ENCODE measurements around the gene LZTS3. TPM values are rescaled to one million over a fixed set of nuclear protein-coding genes. Genes with fewer than 3 reads are reported as not detected.
"Not testable (repeated sequence)": the region's sequence is repeated elsewhere in the genome, so short reads cannot be mapped to it uniquely, and the experiment has no call there.

The LZTS3 gene
- total and polyA plus RNA-seq, 4 donors = 8.8 to 18.6 (median 13.1) TPM

DNA sequence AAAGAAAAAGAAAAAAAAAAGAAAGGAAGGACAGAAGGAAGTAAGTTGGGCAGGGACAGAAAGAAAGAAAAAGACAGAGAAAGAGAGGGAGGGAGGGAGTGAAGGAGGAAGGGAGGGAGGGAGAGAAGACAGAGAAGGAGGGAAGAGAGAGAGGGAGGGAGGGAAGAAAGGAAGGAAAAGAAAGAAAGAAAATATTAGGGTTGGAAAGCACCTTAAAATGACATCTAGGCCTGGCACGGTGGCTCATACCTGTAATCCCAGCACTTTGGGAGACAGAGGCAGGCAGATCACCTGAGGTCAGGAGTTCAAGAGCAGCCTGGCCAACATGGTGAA lies 46.9 kb downstream of the LZTS3 start:
- TF ChIP-seq CTCF (IDR thresholded peaks at IDR 0.05; ENCODE audit: control extremely low read depth, extremely low read depth) = no peak
- 74 to 93% methylated on average over 1 of the region's 1 CpG for WGBS, 2 donors

GRCh38 chr20:3125776-3126526 lies 47.4 kb downstream of the LZTS3 start:
- 93 to 95% methylated on average over 24 to 25 of the region's 25 CpGs for WGBS, 2 donors
- H3K27ac ChIP-seq (ENCODE audit: low read depth in 1 of 2, low read length in 1 of 2); H3K9me3 ChIP-seq (ENCODE audit: control insufficient read depth in 4 of 4, insufficient read depth in 3 of 4, low read length in 3 of 4); H3K4me1 ChIP-seq (ENCODE audit: control insufficient read depth in 5 of 5, insufficient read depth in 5 of 5, low read length in 5 of 5); H3K27me3 ChIP-seq (ENCODE audit: control insufficient read depth in 3 of 3, insufficient read depth in 3 of 3, low read length in 2 of 3); ATAC-seq (ENCODE audit: insufficient read depth, low FRiP score); H3K4me3 ChIP-seq; H3K9ac ChIP-seq (ENCODE audit: insufficient read depth in 1 of 2, low read length in 2 of 2); DNase-seq: not testable (repeated sequence)
- H3K36me3 ChIP-seq (ENCODE audit: control insufficient read depth in 4 of 4, insufficient read depth in 4 of 4, low read length in 4 of 4) = peaks cover 0 to 22% (median 12%) of the 10 kb centered on the region in 4 donors

More for the DNA sequence above, 46.9 kb downstream of the LZTS3 start:
- H3K36me3 ChIP-seq (ENCODE audit: control insufficient read depth in 4 of 4, insufficient read depth in 4 of 4, low read length in 4 of 4) = peaks cover 0 to 16% (median 8%) of the 10 kb centered on the region in 4 donors
- H3K4me1 ChIP-seq (ENCODE audit: control insufficient read depth in 5 of 5, insufficient read depth in 5 of 5, low read length in 5 of 5) = no peaks in the 10 kb centered on the region
- H3K9me3 ChIP-seq (ENCODE audit: control insufficient read depth in 4 of 4, insufficient read depth in 3 of 4, low read length in 3 of 4) = no peaks in the 10 kb centered on the region
- no peak for ATAC-seq (ENCODE audit: insufficient read depth, low FRiP score)
- H3K4me3 ChIP-seq = no peak overlapping the region
- no peaks in the 10 kb centered on the region for H3K27me3 ChIP-seq (ENCODE audit: control insufficient read depth in 3 of 3, insufficient read depth in 3 of 3, low read length in 2 of 3)
- H3K9ac ChIP-seq (ENCODE audit: insufficient read depth in 1 of 2, low read length in 2 of 2) = no peak overlapping the region
- H3K27ac ChIP-seq (ENCODE audit: low read depth in 1 of 2, low read length in 1 of 2) = no peak overlapping the region
- DNase-seq = no peak

DNA sequence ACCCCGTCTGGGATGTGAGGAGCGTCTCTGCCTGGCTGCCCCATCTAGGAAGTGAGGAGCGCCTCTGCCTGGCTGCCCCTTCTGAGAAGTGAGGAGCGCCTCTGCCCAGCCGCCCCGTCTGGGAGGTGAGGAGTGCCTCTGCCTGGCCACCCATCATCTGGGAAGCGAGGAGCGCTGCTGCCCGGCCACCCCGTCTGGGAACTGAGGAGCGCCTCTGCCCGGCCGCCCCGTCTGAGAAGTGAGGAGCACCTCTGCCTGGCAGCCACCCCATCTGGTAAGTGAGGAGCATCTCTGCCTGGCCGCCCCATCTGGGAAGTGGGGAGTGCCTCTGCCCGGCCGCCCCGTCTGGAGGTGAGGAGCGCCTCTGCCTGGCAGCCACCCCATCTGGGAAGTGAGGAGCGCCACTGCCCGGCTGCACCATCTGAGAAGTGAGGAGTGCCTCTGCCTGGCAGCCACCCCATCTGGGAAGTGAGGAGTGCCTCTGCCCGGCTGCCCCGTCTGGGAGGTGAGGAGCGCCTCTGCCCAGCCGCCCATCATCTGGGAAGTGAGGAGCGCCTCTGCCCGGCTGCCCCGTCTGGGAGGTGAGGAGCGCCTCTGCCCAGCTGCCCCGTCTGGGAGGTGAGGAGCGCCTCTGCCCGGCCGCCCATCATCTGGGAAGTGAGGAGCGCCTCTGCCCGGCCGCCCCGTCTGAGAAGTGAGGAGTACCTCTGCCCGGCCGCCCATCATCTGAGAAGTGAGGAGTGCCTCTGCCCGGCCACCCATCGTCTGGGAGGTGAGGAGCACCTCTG lies 48.4 kb downstream of the LZTS3 start:
- not testable (repeated sequence) for H3K9me3 ChIP-seq (ENCODE audit: control insufficient read depth in 4 of 4, insufficient read depth in 3 of 4, low read length in 3 of 4); ATAC-seq (ENCODE audit: insufficient read depth, low FRiP score); H3K4me1 ChIP-seq (ENCODE audit: control insufficient read depth in 5 of 5, insufficient read depth in 5 of 5, low read length in 5 of 5); H3K4me3 ChIP-seq; H3K27ac ChIP-seq (ENCODE audit: low read depth in 1 of 2, low read length in 1 of 2); H3K9ac ChIP-seq (ENCODE audit: insufficient read depth in 1 of 2, low read length in 2 of 2); DNase-seq; H3K27me3 ChIP-seq (ENCODE audit: control insufficient read depth in 3 of 3, insufficient read depth in 3 of 3, low read length in 2 of 3)
- WGBS, 2 donors = 98% methylated on average over 41 of the region's 41 CpGs
- H3K36me3 ChIP-seq (ENCODE audit: control insufficient read depth in 4 of 4, insufficient read depth in 4 of 4, low read length in 4 of 4) = peaks cover 0 to 22% (median 13%) of the 10 kb centered on the region in 4 donors

GRCh38 chr20:3124163-3124562 lies 49.2 kb downstream of the LZTS3 start:
- H3K4me1 ChIP-seq (ENCODE audit: control insufficient read depth in 5 of 5, insufficient read depth in 5 of 5, low read length in 5 of 5); DNase-seq; H3K9me3 ChIP-seq (ENCODE audit: control insufficient read depth in 4 of 4, insufficient read depth in 3 of 4, low read length in 3 of 4); H3K27me3 ChIP-seq (ENCODE audit: control insufficient read depth in 3 of 3, insufficient read depth in 3 of 3, low read length in 2 of 3); H3K9ac ChIP-seq (ENCODE audit: insufficient read depth in 1 of 2, low read length in 2 of 2); H3K27ac ChIP-seq (ENCODE audit: low read depth in 1 of 2, low read length in 1 of 2); H3K4me3 ChIP-seq; ATAC-seq (ENCODE audit: insufficient read depth, low FRiP score): not testable (repeated sequence)
- 97 to 99% methylated on average over 14 to 17 of the region's 18 CpGs for WGBS, 2 donors
- peaks cover 0 to 23% (median 15%) of the 10 kb centered on the region in 4 donors for H3K36me3 ChIP-seq (ENCODE audit: control insufficient read depth in 4 of 4, insufficient read depth in 4 of 4, low read length in 4 of 4)

- no peak overlapping the region for H3K4me3 ChIP-seq
- H3K4me1 ChIP-seq (ENCODE audit: control insufficient read depth in 5 of 5, insufficient read depth in 5 of 5, low read length in 5 of 5) = no peaks in the 10 kb centered on the region
- H3K36me3 ChIP-seq (ENCODE audit: control insufficient read depth in 4 of 4, insufficient read depth in 4 of 4, low read length in 4 of 4) = peaks cover 0 to 26% (median 17%) of the 10 kb centered on the region in 4 donors
- no peak for ATAC-seq (ENCODE audit: insufficient read depth, low FRiP score)
- no peak for DNase-seq
- H3K9me3 ChIP-seq (ENCODE audit: control insufficient read depth in 4 of 4, insufficient read depth in 3 of 4, low read length in 3 of 4) = no peaks in the 10 kb centered on the region
- H3K9ac ChIP-seq (ENCODE audit: insufficient read depth in 1 of 2, low read length in 2 of 2) = no peak overlapping the region
- no peak overlapping the region for H3K27ac ChIP-seq (ENCODE audit: low read depth in 1 of 2, low read length in 1 of 2)
- no peaks in the 10 kb centered on the region for H3K27me3 ChIP-seq (ENCODE audit: control insufficient read depth in 3 of 3, insufficient read depth in 3 of 3, low read length in 2 of 3)
- TF ChIP-seq CTCF (IDR thresholded peaks at IDR 0.05; ENCODE audit: control extremely low read depth, extremely low read depth) = no peak
- WGBS, 2 donors = 91 to 92% methylated on average over 1 of the region's 1 CpG
Observed at GRCh38 chr20:3123542-3123941, 49.8 kb downstream of the LZTS3 start.
